Body of pancreas (tissue), 4 donors: Measurements from ENCODE around the gene FCGR3A.
"Not testable (repeated sequence)": the region's sequence is repeated elsewhere in the genome, so short reads cannot be mapped to it uniquely, and the experiment has no call there.

Source experiments
- CTCF ChIP-seq, 7 experiments: fragments of 450-650 bp in 4 of 7; fragments of 200-600 bp in 3 of 7; sonication (generic) in 3 of 7; IDR thresholded peaks; one replicate each; pipeline ENCODE4 v1.5.1; 2016 to 2019; ENCODE audit warnings: antibody characterized with exemption in 7 of 7
- POLR2A ChIP-seq, 3 donors: fragments of 450-650 bp; IDR thresholded peaks; one replicate each; pipeline ENCODE4 v1.6.1; 2016; ENCODE audit warnings: antibody characterized with exemption in 3 of 3, mild to moderate bottlenecking in 2 of 3

GRCh38 chr1:161525918-161526317, 23.7 kb downstream of the FCGR3A start:
- TF ChIP-seq CTCF, POLR2A (IDR thresholded peaks at IDR 0.05): not testable (repeated sequence)
